Liver (tissue), 9 donors: ENCODE results near the gene TXNRD2. TPM values are rescaled to one million over a fixed set of nuclear protein-coding genes. Genes with fewer than 3 reads are reported as not detected.

Experiments used
- DNase-seq: peaks from one replicate; pipeline ENCODE4 v3.0.0-alpha.2; 2017; ENCODE audit warnings: low spot score
- H3K27ac ChIP-seq, 2 donors: one replicate each; pipeline ENCODE4 v1.7.0; 2013; ENCODE audit warnings: inconsistent platforms in 2 of 2, low read length in 2 of 2, control low read depth in 1 of 2, low read depth in 1 of 2, mild to moderate bottlenecking in 1 of 2
- H3K27me3 ChIP-seq, 4 donors: one replicate each; pipeline versions ENCODE4 v1.6.1 to v1.7.0; 2013; ENCODE audit warnings: low read length in 3 of 4, inconsistent platforms in 1 of 4, mild to moderate bottlenecking in 1 of 4, moderate library complexity in 1 of 4; ENCODE audit not compliant: control insufficient read depth in 4 of 4, insufficient read depth in 4 of 4
- H3K36me3 ChIP-seq, 4 donors: one replicate each; pipeline versions ENCODE4 v1.6.1 to v1.7.0; 2013; ENCODE audit warnings: low read length in 3 of 4, mild to moderate bottlenecking in 3 of 4, low read depth in 1 of 4, moderate library complexity in 1 of 4; ENCODE audit not compliant: control insufficient read depth in 4 of 4, insufficient read depth in 3 of 4
- H3K4me1 ChIP-seq, 4 donors: one replicate each; pipeline versions ENCODE4 v1.6.1 to v1.7.0; 2013; ENCODE audit warnings: low read length in 3 of 4, mild to moderate bottlenecking in 3 of 4, moderate library complexity in 1 of 4; ENCODE audit not compliant: control insufficient read depth in 4 of 4, insufficient read depth in 4 of 4
- H3K4me3 ChIP-seq, 3 donors: one replicate each; pipeline versions ENCODE4 v1.6.1 to v1.7.0; 2013; ENCODE audit warnings: low read length in 3 of 3, control low read depth in 1 of 3, low read depth in 1 of 3, mild to moderate bottlenecking in 1 of 3
- H3K9ac ChIP-seq, 2 donors: one replicate each; pipeline ENCODE4 v1.7.0; 2013; ENCODE audit warnings: low read length in 2 of 2, mild to moderate bottlenecking in 2 of 2, moderate library complexity in 2 of 2, control low read depth in 1 of 2, low read depth in 1 of 2
- H3K9me3 ChIP-seq, 4 donors: one replicate each; pipeline versions ENCODE4 v1.6.1 to v1.7.0; 2013; ENCODE audit warnings: low read length in 3 of 4; ENCODE audit not compliant: control insufficient read depth in 4 of 4
- ATF3 ChIP-seq: IDR thresholded peaks from 2 replicates; pipeline ENCODE4 v1.6.1; 2016; ENCODE audit warnings: antibody characterized with exemption
- EGR1 ChIP-seq, 2 donors: IDR thresholded peaks; 2 replicates each; pipeline ENCODE4 v1.6.1; 2016 to 2018; ENCODE audit warnings: antibody characterized with exemption in 2 of 2, low read depth in 2 of 2
- FOXA1 ChIP-seq: IDR thresholded peaks from 2 replicates; pipeline ENCODE4 v1.6.1; 2016; ENCODE audit warnings: antibody characterized with exemption
- FOXA2 ChIP-seq: IDR thresholded peaks from 2 replicates; pipeline ENCODE4 v1.6.1; 2016; ENCODE audit warnings: antibody characterized with exemption
- GABPA ChIP-seq, 2 donors: IDR thresholded peaks in 1 of 2; conservative IDR thresholded peaks in 1 of 2; 2 replicates each; pipeline ENCODE4 v1.6.1; 2016; ENCODE audit warnings: antibody characterized with exemption in 2 of 2, mild to moderate bottlenecking in 1 of 2, moderate library complexity in 1 of 2
- HNF4A ChIP-seq, 2 donors: conservative IDR thresholded peaks; 2 replicates each; pipeline ENCODE4 v1.6.1; 2016; ENCODE audit warnings: antibody characterized with exemption in 2 of 2, mild to moderate bottlenecking in 2 of 2
- HNF4G ChIP-seq: IDR thresholded peaks from 2 replicates; pipeline ENCODE4 v1.6.1; 2016; ENCODE audit warnings: antibody characterized with exemption
- JUND ChIP-seq, 2 donors: IDR thresholded peaks; 2 replicates each; pipeline ENCODE4 v1.6.1; 2016; ENCODE audit warnings: antibody characterized with exemption in 2 of 2
- NR2F2 ChIP-seq: IDR thresholded peaks from 2 replicates; pipeline ENCODE4 v1.6.1; 2016; ENCODE audit warnings: antibody characterized with exemption
- RAD21 ChIP-seq, 2 donors: IDR thresholded peaks; 2 replicates each; pipeline ENCODE4 v1.6.1; 2016; ENCODE audit warnings: antibody characterized with exemption in 2 of 2, mild to moderate bottlenecking in 2 of 2
- REST ChIP-seq: IDR thresholded peaks from 2 replicates; pipeline ENCODE4 v1.6.1; 2016; ENCODE audit warnings: antibody characterized with exemption, mild to moderate bottlenecking
- RXRA ChIP-seq, 2 donors: IDR thresholded peaks; 2 replicates each; pipeline ENCODE4 v1.6.1; 2017 to 2018; ENCODE audit warnings: antibody characterized with exemption in 2 of 2, mild to moderate bottlenecking in 1 of 2
- SP1 ChIP-seq: IDR thresholded peaks from 2 replicates; pipeline ENCODE4 v1.6.1; 2018; ENCODE audit warnings: antibody characterized with exemption, mild to moderate bottlenecking
- TAF1 ChIP-seq: conservative IDR thresholded peaks from 2 replicates; pipeline ENCODE4 v1.6.1; 2016; ENCODE audit warnings: antibody characterized with exemption, mild to moderate bottlenecking
- YY1 ChIP-seq: IDR thresholded peaks from 2 replicates; pipeline ENCODE4 v1.6.1; 2016; ENCODE audit warnings: antibody characterized with exemption, mild to moderate bottlenecking
- WGBS: extraction: QIAGEN DNeasy Blood & Tissue Kit; methylation state at CpG from one replicate; pipeline ENCODE4 v1.1.7; 2013; 5-methylcytosine and 5-hydroxymethylcytosine counted together
- polyA plus RNA-seq, 2 donors: library from polyadenylated mRNA; stranded (reverse) in 1 of 2; unstranded in 1 of 2; fragments of 200-250 nt in 1 of 2; fragments of >200 nt in 1 of 2; fragmentation: Nextera tagmentation in 1 of 2; extraction: Ambion mirVana in 1 of 2; gene quantifications; one replicate each; pipeline versions ENCODE4 v1.2.1 to v1.2.3, GENCODE V29; 2013 to 2015
- total RNA-seq, 2 donors: library from RNA; depleted of rRNA; stranded (reverse); fragments of >200 nt; gene quantifications; one replicate each; pipeline ENCODE4 v1.2.3, GENCODE V29; 2014
- TF ChIP-seq, protein P1 (sequence below): IDR thresholded peaks from 2 replicates; pipeline ENCODE4 v1.6.1; 2016; ENCODE audit warnings: antibody characterized with exemption
- TF ChIP-seq, protein P2 (sequence below): fragments of 150-350 bp; IDR thresholded peaks from 2 replicates; pipeline ENCODE4 v1.5.1; 2017; ENCODE audit warnings: improper control_type of control experiment, low read depth, low read length; ENCODE audit not compliant: missing input control
- TF ChIP-seq, protein P3 (sequence below): IDR thresholded peaks from 2 replicates; pipeline ENCODE4 v1.6.1; 2016; ENCODE audit warnings: antibody characterized with exemption
- donor health status: healthy.
- donor health status: healthy.
- donor health status: healthy.
- donor health status: healthy.
- donor health status: healthy.

The TXNRD2 gene
- total and polyA plus RNA-seq, 4 donors, result 22.2 to 41.3 (median 33.6) TPM

DNA sequence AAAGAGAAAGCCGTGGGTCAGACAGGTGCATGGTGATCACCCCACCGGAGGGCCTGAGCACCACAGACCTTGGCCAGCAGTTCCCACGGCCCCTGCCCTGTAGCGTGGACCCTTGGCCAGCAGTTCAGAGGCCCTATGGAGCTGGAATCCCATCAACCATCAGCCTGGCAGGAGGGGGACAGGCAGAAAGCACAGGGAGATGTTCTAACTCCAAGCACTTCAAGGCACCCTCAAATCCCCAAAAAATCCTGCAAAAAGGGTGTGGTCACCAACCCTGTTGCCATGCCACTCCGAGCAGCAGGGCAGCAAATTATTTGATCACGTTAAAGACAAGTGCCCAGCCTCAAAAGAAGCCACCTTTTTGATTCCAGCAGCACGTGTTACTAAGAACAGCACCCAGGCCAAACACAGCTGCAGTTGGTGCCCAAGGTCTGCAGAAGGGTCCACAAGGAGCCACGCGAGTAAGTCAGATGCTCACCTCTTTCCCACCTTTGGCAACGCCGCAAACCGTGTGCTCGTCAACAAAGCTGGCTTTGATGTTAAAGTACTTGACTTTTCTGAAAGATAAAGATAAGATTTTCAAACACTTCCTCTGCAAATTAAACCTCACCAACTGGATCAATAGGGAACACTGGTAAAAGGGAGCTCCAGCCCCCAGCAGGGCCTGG is 26.2 kb downstream of the TXNRD2 start:
- H3K27ac ChIP-seq, result no peak overlapping the region
- H3K9ac ChIP-seq, result no peak overlapping the region
- no peak for DNase-seq

More for the DNA sequence above, 26.2 kb downstream of the TXNRD2 start:
- Histone ChIP-seq H3K27me3 (no peaks in the 10 kb centered on the region), H3K4me1 (no peaks in the 10 kb centered on the region), H3K9me3 (no peaks in the 10 kb centered on the region), H3K36me3 (peaks cover 21 to 72% (median 40%) of the 10 kb centered on the region in 4 donors), H3K4me3 (no peak overlapping the region)
- TF ChIP-seq NR2F2 (no peak), SP1 (no peak), TAF1 (no peak), JUND (IDR thresholded peaks at IDR 0.05) (no peak), FOXA1 (no peak), ATF3 (no peak), RAD21 (IDR thresholded peaks at IDR 0.05) (no peak), REST (no peak), HNF4G (no peak), FOXA2 (no peak), EGR1 (IDR thresholded peaks at IDR 0.05; ENCODE audit: low read depth in 2 of 2) (no peak), RXRA (IDR thresholded peaks at IDR 0.05) (no peak), HNF4A (conservative IDR thresholded peaks at IDR 0.05) (no peak), GABPA (IDR thresholded peaks at IDR 0.05 in 1 of 2, conservative IDR thresholded peaks at IDR 0.05 in 1 of 2) (no peak), YY1 (no peak)
- TF ChIP-seq, protein P1, sequence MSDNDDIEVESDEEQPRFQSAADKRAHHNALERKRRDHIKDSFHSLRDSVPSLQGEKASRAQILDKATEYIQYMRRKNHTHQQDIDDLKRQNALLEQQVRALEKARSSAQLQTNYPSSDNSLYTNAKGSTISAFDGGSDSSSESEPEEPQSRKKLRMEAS, result no peak
- TF ChIP-seq, protein P2, sequence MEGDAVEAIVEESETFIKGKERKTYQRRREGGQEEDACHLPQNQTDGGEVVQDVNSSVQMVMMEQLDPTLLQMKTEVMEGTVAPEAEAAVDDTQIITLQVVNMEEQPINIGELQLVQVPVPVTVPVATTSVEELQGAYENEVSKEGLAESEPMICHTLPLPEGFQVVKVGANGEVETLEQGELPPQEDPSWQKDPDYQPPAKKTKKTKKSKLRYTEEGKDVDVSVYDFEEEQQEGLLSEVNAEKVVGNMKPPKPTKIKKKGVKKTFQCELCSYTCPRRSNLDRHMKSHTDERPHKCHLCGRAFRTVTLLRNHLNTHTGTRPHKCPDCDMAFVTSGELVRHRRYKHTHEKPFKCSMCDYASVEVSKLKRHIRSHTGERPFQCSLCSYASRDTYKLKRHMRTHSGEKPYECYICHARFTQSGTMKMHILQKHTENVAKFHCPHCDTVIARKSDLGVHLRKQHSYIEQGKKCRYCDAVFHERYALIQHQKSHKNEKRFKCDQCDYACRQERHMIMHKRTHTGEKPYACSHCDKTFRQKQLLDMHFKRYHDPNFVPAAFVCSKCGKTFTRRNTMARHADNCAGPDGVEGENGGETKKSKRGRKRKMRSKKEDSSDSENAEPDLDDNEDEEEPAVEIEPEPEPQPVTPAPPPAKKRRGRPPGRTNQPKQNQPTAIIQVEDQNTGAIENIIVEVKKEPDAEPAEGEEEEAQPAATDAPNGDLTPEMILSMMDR, result no peak
- TF ChIP-seq, protein P3, sequence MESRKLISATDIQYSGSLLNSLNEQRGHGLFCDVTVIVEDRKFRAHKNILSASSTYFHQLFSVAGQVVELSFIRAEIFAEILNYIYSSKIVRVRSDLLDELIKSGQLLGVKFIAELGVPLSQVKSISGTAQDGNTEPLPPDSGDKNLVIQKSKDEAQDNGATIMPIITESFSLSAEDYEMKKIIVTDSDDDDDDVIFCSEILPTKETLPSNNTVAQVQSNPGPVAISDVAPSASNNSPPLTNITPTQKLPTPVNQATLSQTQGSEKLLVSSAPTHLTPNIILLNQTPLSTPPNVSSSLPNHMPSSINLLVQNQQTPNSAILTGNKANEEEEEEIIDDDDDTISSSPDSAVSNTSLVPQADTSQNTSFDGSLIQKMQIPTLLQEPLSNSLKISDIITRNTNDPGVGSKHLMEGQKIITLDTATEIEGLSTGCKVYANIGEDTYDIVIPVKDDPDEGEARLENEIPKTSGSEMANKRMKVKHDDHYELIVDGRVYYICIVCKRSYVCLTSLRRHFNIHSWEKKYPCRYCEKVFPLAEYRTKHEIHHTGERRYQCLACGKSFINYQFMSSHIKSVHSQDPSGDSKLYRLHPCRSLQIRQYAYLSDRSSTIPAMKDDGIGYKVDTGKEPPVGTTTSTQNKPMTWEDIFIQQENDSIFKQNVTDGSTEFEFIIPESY, result no peak
- WGBS, result 88% methylated on average over 13 of the region's 13 CpGs
